ENCODE data around the gene OR5H14.
"Not testable (repeated sequence)": the region's sequence is repeated elsewhere in the genome, so short reads cannot be mapped to it uniquely, and the experiment has no call there.

The OR5H14 gene

GRCh38 chr3:98171071-98171470, 23.8 kb downstream of the OR5H14 start:
- TF ChIP-seq, protein P1, sequence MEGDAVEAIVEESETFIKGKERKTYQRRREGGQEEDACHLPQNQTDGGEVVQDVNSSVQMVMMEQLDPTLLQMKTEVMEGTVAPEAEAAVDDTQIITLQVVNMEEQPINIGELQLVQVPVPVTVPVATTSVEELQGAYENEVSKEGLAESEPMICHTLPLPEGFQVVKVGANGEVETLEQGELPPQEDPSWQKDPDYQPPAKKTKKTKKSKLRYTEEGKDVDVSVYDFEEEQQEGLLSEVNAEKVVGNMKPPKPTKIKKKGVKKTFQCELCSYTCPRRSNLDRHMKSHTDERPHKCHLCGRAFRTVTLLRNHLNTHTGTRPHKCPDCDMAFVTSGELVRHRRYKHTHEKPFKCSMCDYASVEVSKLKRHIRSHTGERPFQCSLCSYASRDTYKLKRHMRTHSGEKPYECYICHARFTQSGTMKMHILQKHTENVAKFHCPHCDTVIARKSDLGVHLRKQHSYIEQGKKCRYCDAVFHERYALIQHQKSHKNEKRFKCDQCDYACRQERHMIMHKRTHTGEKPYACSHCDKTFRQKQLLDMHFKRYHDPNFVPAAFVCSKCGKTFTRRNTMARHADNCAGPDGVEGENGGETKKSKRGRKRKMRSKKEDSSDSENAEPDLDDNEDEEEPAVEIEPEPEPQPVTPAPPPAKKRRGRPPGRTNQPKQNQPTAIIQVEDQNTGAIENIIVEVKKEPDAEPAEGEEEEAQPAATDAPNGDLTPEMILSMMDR (IDR thresholded peaks at IDR 0.05; ENCODE audit: control insufficient read depth, extremely low read depth, insufficient read depth), result no peak
- H3K4me3 ChIP-seq (ENCODE audit: low read depth, low read length), result no peak overlapping the region
- no peak for DNase-seq (ENCODE audit: low read depth)

- DNase-seq (ENCODE audit: low read depth), result peak; percentile 7
- H3K4me3 ChIP-seq (ENCODE audit: low read depth, low read length), result no peak overlapping the region
- TF ChIP-seq, protein P1 (IDR thresholded peaks at IDR 0.05; ENCODE audit: control insufficient read depth, extremely low read depth, insufficient read depth), result no peak
Observed at GRCh38 chr3:98172621-98173020, 25.3 kb downstream of the OR5H14 start.

DNA sequence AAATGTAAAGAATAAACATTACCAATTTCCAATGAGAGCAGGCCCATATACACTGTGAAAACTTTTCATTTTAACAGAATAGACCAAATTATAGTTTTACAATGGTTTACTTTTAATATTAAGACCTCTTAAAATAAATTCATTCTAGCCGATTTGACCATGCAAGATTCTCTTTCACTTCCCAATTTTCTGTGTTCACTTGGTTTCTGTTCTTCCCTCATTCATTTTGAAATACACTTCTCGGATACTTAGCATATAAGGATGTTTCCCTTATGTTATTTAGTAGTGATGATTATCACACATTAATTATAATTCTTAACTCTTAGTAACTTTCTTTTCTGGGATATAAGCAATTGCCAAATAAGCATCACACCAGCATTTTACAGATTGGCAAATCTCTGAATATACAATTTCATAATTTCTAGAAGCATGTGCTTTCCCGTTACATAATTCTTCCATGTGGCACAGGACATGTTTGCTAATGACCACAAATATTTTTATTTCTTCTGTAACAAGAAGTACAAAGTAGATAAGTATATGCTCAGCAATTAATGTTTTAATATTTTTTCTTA, 33.1 kb downstream of the OR5H14 start:
- no peak for DNase-seq (ENCODE audit: low read depth)
- TF ChIP-seq, protein P1 (IDR thresholded peaks at IDR 0.05; ENCODE audit: control insufficient read depth, extremely low read depth, insufficient read depth), result no peak
- H3K4me3 ChIP-seq (ENCODE audit: low read depth, low read length), result no peak overlapping the region

GRCh38 chr3:98182196-98182595, 34.9 kb downstream of the OR5H14 start:
- no peak for DNase-seq (ENCODE audit: low read depth)
- H3K4me3 ChIP-seq (ENCODE audit: low read depth, low read length), result no peak overlapping the region
- TF ChIP-seq, protein P1 (IDR thresholded peaks at IDR 0.05; ENCODE audit: control insufficient read depth, extremely low read depth, insufficient read depth), result no peak

GRCh38 chr3:98185180-98185579, 37.9 kb downstream of the OR5H14 start:
- H3K4me3 ChIP-seq (ENCODE audit: low read depth, low read length), result no peak overlapping the region
- peak; percentile 27 for DNase-seq (ENCODE audit: low read depth)
- TF ChIP-seq, protein P1 (IDR thresholded peaks at IDR 0.05; ENCODE audit: control insufficient read depth, extremely low read depth, insufficient read depth), result peak; percentile 80

GRCh38 chr3:98188545-98188944, 41.3 kb downstream of the OR5H14 start:
- no peak overlapping the region for H3K4me3 ChIP-seq (ENCODE audit: low read depth, low read length)
- DNase-seq (ENCODE audit: low read depth), result peak; percentile 23
- TF ChIP-seq, protein P1 (IDR thresholded peaks at IDR 0.05; ENCODE audit: control insufficient read depth, extremely low read depth, insufficient read depth), result peak; percentile 74

GRCh38 chr3:98190911-98191310, 43.6 kb downstream of the OR5H14 start:
- not testable (repeated sequence) for DNase-seq (ENCODE audit: low read depth); H3K4me3 ChIP-seq (ENCODE audit: low read depth, low read length)

DNA sequence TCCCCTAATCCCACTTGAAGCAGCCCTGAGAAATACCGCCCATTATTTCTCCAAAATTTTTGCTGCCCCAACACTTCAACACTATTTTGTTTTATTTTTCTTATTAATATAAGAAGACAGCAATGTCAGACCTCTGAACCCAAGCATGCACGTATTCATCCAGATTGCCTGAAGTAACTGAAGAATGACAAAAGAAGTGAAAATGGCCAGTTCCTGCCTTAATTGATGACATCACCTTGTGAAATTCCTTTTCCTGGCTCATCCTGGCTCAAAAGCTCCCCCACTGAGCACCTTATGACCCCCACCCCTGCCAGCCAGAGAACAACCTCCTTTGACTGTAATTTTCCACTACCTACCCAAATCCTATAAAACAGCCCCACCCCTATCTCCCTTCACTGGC, 49.0 kb downstream of the OR5H14 start:
- not testable (repeated sequence) for H3K4me3 ChIP-seq (ENCODE audit: low read depth, low read length); DNase-seq (ENCODE audit: low read depth)
